Measurements from ENCODE around the gene TMX4.

DNA sequence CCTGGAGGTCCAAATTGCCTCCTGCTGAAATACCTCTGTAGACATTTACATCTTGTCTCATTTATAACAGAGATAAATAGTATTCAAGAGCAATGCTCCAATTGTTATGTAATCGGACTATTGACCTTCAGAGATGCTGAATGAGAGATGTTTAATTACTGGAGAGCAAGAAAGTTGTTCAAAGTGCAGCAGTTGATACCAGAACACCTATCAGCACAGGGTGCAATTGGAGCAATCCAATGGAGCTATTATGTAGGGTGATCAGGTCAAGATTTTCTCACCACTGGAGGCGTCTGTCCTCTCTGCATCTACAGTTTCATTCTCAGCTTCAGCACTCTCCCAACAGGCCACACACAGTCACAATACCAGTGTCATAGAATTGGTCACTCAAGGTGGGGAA is 19.5 kb upstream of the TMX4 start:
- TF ChIP-seq EZH2 (IDR thresholded peaks at IDR 0.05) (no peak), POLR2AphosphoS5 (IDR thresholded peaks at IDR 0.05; ENCODE audit: borderline replicate concordance, low read depth, low read length) (no peak), FOXP2 (optimal IDR thresholded peaks at IDR 0.05; ENCODE audit: control extremely low read depth, extremely low read length, insufficient read depth) (no peak)
